Measurements from ENCODE around the gene MIER2.

DNA sequence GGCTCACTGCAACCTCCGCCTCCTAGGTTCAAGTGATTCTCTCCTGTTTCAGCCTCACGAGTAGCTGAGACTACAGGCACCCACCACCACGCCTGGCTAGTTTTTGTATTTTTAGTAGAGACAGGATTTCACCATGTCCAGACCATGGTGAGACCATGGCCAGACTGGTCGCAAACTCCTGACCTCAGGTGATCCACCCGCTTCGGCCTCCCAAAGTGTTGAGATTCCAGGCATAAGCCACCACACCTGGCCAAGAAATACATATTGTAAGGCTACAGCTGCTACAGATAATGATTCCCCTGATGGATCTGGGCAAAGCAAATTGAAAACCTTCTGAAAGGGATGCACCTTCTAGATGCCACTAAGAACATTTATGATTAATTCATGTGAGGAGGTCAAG is 71.2 kb downstream of the MIER2 start:
- TF ChIP-seq, protein P1, sequence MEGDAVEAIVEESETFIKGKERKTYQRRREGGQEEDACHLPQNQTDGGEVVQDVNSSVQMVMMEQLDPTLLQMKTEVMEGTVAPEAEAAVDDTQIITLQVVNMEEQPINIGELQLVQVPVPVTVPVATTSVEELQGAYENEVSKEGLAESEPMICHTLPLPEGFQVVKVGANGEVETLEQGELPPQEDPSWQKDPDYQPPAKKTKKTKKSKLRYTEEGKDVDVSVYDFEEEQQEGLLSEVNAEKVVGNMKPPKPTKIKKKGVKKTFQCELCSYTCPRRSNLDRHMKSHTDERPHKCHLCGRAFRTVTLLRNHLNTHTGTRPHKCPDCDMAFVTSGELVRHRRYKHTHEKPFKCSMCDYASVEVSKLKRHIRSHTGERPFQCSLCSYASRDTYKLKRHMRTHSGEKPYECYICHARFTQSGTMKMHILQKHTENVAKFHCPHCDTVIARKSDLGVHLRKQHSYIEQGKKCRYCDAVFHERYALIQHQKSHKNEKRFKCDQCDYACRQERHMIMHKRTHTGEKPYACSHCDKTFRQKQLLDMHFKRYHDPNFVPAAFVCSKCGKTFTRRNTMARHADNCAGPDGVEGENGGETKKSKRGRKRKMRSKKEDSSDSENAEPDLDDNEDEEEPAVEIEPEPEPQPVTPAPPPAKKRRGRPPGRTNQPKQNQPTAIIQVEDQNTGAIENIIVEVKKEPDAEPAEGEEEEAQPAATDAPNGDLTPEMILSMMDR (IDR thresholded peaks at IDR 0.05 in 2 of 3, conservative IDR thresholded peaks at IDR 0.05 in 1 of 3; ENCODE audit: control insufficient read depth in 2 of 3, extremely low read depth in 1 of 3, insufficient read depth in 1 of 3, low read depth in 3 of 3, low read length in 3 of 3): no peak
- no peak for TF ChIP-seq EZH2 (IDR thresholded peaks at IDR 0.05; ENCODE audit: borderline replicate concordance, control insufficient read depth, low read depth, low read length)
- no peak for TF ChIP-seq RCOR1 (conservative IDR thresholded peaks at IDR 0.05; ENCODE audit: low read depth, low read length)
- TF ChIP-seq SIN3A (IDR thresholded peaks at IDR 0.05; ENCODE audit: low read depth, low read length): no peak

Data from GM12878 (cell line).